GM06990 (cell line): ENCODE results near the gene PIM1.
A peak's percentile ranks its signal among the peaks of the same experiment; 100 is the strongest.

Experiments
- DNase-seq: peaks from one replicate; pipeline ENCODE4 v3.0.0-alpha.2; 2011; ENCODE audit not compliant: insufficient read length; ENCODE audit errors: extremely low read depth
- H3K27me3 ChIP-seq: replicated peaks from 2 replicates; pipeline ENCODE4 v1.6.0; 2011; ENCODE audit warnings: low read length; ENCODE audit not compliant: control insufficient read depth, insufficient read depth
- H3K36me3 ChIP-seq: 2 replicates; pipeline ENCODE4 v1.5.1; 2011; ENCODE audit warnings: low read length; ENCODE audit not compliant: control insufficient read depth, insufficient read depth
- H3K4me3 ChIP-seq: replicated peaks from 2 replicates; pipeline ENCODE4 v1.5.1; 2011; ENCODE audit warnings: low read depth, mild to moderate bottlenecking, control low read depth, low read length
- TF ChIP-seq, protein P1 (sequence below): IDR thresholded peaks from 2 replicates; pipeline ENCODE4 v1.5.1; 2011; ENCODE audit warnings: low read length, control low read depth, mild to moderate bottlenecking, inconsistent platforms; ENCODE audit not compliant: insufficient read depth, poor library complexity, severe bottlenecking

PIM1 gene

DNA sequence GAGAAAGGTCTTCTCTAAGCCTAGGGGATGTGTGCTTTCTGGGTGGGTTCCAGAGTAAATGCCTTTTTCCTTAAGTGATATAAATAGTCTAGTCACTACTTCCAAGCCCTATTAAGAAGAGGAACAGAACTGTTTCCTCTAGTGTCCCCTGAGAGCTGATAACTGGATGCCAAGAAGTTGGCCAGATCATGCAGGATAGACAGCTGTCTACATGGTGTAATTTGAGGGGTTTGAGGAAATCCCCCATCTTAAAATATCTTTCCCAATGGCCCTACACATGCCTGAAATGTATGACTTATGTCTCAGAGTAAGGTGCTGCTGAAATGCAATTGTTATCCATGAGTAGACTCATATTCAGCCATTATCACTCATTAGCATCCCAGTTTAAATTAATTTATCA lies 20.2 kb upstream of the PIM1 start:
- no peaks in the 10 kb centered on the region for H3K36me3 ChIP-seq
- DNase-seq = no peak
- TF ChIP-seq, protein P1, sequence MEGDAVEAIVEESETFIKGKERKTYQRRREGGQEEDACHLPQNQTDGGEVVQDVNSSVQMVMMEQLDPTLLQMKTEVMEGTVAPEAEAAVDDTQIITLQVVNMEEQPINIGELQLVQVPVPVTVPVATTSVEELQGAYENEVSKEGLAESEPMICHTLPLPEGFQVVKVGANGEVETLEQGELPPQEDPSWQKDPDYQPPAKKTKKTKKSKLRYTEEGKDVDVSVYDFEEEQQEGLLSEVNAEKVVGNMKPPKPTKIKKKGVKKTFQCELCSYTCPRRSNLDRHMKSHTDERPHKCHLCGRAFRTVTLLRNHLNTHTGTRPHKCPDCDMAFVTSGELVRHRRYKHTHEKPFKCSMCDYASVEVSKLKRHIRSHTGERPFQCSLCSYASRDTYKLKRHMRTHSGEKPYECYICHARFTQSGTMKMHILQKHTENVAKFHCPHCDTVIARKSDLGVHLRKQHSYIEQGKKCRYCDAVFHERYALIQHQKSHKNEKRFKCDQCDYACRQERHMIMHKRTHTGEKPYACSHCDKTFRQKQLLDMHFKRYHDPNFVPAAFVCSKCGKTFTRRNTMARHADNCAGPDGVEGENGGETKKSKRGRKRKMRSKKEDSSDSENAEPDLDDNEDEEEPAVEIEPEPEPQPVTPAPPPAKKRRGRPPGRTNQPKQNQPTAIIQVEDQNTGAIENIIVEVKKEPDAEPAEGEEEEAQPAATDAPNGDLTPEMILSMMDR = no peak
- no peaks in the 10 kb centered on the region for H3K27me3 ChIP-seq
- H3K4me3 ChIP-seq = no peak overlapping the region

DNA sequence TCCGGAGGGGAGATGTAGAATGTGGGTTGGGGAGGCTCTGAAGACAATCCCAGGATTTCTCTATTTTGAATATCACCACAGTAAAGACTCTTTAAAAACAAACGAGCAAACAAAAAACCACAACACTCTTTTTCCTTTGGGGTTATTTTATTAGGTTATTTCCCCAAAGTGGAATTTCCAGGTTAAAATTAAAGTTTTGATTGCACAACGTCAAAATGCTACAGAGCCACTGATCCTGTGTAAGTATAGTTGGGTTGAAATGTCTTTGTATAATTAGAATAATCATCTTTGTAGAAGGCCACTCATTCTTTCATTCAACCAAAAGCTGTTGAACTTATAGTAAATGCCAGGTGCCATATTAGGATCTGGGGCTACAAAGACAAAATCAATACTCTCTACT lies 19.6 kb upstream of the PIM1 start:
- Histone ChIP-seq H3K4me3 (no peak overlapping the region), H3K27me3 (no peaks in the 10 kb centered on the region), H3K36me3 (no peaks in the 10 kb centered on the region)
- TF ChIP-seq, protein P1 = no peak
- DNase-seq = no peak

DNA sequence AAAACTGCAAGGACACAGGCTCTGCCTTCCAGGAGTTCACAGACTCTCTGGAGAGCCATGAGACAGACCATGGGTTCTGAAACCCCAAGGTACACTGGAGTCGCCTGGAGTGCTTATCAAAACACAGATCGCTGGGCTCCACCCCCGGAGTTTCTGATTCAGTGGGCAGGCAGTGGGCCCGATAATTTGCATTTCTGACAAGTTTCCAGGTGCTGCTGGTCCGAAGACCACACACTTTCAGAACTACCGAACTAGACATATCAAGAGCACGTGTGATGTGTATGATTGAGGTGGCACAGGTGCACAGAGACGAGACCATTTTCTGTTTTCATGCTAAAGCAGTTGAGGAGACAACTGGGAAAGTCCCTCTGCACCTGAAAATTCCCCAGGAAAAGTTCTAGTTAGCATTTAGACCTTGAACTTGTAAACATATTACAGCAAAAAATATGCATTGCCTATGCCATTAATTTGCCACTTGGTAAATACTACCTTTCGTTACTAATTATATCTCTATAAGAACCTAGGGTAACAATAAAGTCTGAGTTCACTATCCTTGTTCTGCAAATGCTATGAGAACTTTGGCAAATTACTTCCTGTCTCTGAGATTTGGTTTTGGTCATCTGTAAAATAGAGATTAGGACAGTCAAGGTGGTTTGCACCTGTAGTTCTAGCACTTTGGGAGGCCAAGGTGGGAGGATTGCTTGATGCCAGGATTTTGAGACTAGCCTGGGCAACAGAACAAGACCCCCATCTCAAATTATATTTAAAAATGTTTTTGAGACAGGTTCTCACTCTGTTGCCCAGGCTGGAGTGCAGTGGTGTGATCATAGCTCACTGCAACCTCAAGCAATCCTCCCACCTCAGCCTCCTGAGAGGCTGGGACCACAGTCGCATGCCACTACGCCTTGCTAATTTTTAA lies 14.3 kb upstream of the PIM1 start:
- peak; percentile 86 for DNase-seq
- H3K4me3 ChIP-seq = no peak overlapping the region
- no peaks in the 10 kb centered on the region for H3K27me3 ChIP-seq
- no peaks in the 10 kb centered on the region for H3K36me3 ChIP-seq
- TF ChIP-seq, protein P1 = no peak

DNA sequence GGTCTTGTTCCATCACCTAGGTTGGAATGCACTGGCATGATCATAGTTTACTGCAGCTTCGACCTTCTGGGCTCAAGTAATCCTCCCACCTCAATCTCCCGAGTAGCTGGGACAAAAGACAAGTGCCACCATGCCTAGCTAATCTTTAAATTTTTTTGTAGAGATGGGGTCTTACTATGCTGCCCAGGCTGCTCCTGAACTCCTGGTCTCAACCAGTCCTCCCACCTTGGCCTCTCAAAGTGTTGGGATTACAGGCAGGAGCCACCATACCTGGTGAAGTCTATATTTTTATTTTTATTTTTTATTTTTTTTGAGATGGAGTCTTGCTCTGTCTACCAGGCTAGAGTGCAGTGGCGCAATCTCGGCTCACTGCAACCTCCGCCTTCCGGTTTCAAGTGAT lies 11.4 kb upstream of the PIM1 start:
- TF ChIP-seq, protein P1 = no peak
- no peaks in the 10 kb centered on the region for H3K27me3 ChIP-seq

DNA sequence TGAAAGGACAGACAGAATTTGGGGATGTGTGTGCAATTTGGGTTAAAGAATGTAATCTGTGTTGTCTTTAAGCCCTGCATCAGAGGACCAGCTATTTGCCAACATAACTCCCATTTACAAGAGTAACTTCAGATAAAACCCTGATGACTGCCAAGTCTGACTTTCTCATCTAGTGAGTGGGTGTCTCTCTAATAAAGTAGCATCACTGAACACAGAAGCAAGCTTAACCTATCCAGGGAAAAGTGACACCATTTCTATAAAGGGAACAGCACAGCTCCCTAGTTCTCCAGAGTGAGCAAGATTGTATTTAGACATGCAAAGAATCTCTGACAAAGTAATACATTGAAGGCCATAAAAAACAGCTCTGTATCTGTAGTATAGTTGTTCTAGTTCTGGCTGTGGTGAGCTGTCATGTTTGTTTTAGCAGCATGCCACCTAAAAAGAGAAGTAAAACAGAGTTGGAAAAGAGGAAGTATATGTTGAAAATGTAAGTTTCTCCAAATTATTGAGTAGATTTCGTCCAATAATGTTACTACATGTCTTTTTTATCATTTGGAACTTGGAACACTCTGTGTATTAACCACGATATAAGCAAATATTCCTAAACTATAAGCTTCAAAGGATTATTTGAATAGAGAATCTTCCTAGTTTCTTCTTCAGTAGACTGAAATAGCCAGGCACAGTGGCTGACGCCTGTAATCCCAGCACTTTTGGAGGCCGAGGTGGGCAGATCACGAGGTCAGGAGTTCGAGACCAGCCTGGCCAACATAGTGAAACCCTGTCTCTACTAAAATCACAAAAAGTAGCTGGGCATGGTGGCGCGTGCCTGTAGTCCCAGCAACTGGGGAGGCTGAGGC lies 8.8 kb upstream of the PIM1 start:
- DNase-seq = peak; percentile 62
- H3K4me3 ChIP-seq = no peak overlapping the region
- no peaks in the 10 kb centered on the region for H3K27me3 ChIP-seq
- no peaks in the 10 kb centered on the region for H3K36me3 ChIP-seq
- TF ChIP-seq, protein P1 = no peak

More for the DNA sequence above, 11.4 kb upstream of the PIM1 start:
- DNase-seq = no peak
- Histone ChIP-seq H3K4me3 (no peak overlapping the region), H3K36me3 (no peaks in the 10 kb centered on the region)
